Hepatocyte (in vitro differentiated cells): Measurements from ENCODE around the gene RANBP17.

Experiments
- EZH2 ChIP-seq: fragments of 200-600 bp; sonication (generic); IDR thresholded peaks from 2 replicates; pipeline ENCODE4 v1.6.1; 2016; ENCODE audit warnings: antibody characterized with exemption, mild to moderate bottlenecking, borderline replicate concordance
- EZH2phosphoT487 ChIP-seq: fragments of 200-600 bp; sonication (generic); IDR thresholded peaks from one replicate; pipeline ENCODE4 v1.6.1; 2018; ENCODE audit warnings: antibody characterized with exemption, mild to moderate bottlenecking, low read depth, moderate library complexity; ENCODE audit not compliant: unreplicated experiment, severe bottlenecking
- TF ChIP-seq, protein P1 (sequence below): fragments of 200-600 bp; sonication (generic); IDR thresholded peaks from 2 replicates; pipeline ENCODE4 v1.5.1; 2016; ENCODE audit warnings: antibody characterized with exemption, mild to moderate bottlenecking; ENCODE audit not compliant: poor library complexity

DNA sequence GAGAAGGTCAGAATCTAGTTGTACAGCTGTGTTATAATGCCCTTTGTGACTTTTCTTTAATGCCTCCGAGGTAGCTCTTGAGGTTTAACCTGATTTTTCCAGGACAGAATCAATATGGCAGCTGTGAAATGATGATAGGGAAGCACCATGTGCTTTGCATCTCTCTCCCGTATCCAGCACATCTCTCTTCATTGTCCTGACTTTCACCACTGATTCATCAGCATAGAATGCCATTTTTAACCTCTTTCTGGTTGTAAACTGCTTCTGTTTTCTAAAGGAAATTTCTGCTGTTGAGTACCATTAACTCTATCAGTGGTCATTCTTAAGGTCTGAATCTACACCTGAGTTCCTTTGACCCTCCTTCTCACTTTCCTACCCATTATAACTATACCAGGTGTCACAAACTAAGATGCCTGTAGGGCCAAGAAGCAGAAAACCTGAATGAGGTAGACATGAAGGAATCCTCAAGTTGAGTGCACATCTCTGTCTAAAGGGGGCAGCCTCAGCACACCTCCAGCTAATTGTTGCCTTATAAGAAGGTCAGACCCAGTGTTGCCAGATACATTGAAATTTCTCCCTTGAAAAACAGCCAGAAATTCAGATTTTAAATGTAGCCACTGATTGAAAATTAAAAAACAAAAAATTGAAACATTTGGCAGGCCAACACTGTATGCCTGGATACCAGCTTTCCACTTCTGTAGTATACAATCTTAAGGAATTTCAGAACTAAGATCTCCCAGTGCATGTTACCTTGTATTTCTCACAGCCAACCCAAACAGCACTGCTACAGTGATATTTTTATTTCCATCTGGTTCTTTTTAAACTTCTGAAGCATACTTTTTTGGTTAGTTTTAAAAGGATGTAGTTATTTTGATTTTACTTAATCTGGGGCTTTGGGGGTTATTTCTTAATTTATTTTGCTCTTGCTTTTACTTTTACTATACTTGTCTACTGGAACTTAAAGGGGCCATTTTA is 411.5 kb downstream of the RANBP17 start:
- TF ChIP-seq, protein P1, sequence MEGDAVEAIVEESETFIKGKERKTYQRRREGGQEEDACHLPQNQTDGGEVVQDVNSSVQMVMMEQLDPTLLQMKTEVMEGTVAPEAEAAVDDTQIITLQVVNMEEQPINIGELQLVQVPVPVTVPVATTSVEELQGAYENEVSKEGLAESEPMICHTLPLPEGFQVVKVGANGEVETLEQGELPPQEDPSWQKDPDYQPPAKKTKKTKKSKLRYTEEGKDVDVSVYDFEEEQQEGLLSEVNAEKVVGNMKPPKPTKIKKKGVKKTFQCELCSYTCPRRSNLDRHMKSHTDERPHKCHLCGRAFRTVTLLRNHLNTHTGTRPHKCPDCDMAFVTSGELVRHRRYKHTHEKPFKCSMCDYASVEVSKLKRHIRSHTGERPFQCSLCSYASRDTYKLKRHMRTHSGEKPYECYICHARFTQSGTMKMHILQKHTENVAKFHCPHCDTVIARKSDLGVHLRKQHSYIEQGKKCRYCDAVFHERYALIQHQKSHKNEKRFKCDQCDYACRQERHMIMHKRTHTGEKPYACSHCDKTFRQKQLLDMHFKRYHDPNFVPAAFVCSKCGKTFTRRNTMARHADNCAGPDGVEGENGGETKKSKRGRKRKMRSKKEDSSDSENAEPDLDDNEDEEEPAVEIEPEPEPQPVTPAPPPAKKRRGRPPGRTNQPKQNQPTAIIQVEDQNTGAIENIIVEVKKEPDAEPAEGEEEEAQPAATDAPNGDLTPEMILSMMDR: peak; percentile 33
- no peak for TF ChIP-seq EZH2
- TF ChIP-seq EZH2phosphoT487: no peak
